Renal cortical epithelial cell (primary cell): ENCODE measurements around the gene CCN5. TPM values are rescaled to one million over a fixed set of nuclear protein-coding genes. Genes with fewer than 3 reads are reported as not detected.
"Not testable (repeated sequence)": the region's sequence is repeated elsewhere in the genome, so short reads cannot be mapped to it uniquely, and the experiment has no call there.

Source experiments
- DNase-seq: peaks from one replicate; pipeline ENCODE4 v3.0.0-alpha.2; 2011; ENCODE audit warnings: low read depth
- total RNA-seq: library from RNA; depleted of rRNA; stranded (reverse); fragments of >200 nt; gene quantifications from 2 replicates; pipeline ENCODE4 v1.2.3, GENCODE V29; 2014

The CCN5 gene
- total RNA-seq, 1 donor from 2014 or later, result 0.10 TPM

DNA sequence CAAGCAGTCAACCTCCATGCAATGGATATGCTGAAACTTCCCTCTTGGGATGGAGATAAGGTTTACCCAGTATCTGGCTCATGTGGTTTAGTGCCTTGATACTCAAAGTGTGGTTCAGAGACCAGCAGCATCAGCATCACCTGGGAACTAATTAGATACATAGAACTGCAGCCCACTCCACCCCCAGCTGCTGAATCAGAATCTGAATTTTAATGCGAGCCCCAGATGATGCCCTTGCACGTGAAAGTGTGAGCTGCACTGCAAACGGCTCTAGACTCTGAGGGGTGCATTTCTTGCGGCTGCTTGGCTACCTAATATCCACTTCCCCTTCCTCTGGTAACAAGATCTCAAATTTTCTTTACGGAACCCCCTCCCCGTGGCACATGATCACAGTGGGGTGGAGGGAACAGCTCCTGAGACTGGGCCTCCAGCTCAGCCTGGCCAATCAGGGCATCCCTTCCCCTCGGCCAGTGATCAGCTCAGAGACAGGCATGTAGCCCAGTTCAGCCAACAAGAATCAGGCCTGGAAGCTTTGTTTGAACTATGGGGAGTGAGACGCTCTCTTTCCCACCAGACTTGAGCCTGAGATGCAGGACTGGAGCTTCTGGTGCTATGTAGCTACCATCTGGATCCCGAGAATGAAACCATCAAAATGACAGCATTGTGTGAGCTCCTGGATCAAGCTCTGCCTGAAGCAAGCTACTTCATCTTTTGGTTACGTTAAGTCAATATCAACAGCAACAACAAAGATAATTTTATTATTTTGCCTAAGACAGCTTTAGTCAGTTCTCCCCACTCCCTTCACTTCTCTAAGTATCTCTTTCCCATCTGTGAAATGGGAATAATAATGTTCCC is 43.3 kb downstream of the CCN5 start:
- no peak for DNase-seq

- no peak for DNase-seq
These were observed 44.4 kb downstream of the CCN5 start for GRCh38 chr20:44759595-44759994.

- no peak for DNase-seq
These were observed 46.3 kb downstream of the CCN5 start for GRCh38 chr20:44761423-44761822.

GRCh38 chr20:44762466-44763140 is 47.4 kb downstream of the CCN5 start:
- no peak for DNase-seq

GRCh38 chr20:44763798-44764197 is 48.6 kb downstream of the CCN5 start:
- not testable (repeated sequence) for DNase-seq

GRCh38 chr20:44765091-44765490 is 49.9 kb downstream of the CCN5 start:
- DNase-seq, result no peak

DNA sequence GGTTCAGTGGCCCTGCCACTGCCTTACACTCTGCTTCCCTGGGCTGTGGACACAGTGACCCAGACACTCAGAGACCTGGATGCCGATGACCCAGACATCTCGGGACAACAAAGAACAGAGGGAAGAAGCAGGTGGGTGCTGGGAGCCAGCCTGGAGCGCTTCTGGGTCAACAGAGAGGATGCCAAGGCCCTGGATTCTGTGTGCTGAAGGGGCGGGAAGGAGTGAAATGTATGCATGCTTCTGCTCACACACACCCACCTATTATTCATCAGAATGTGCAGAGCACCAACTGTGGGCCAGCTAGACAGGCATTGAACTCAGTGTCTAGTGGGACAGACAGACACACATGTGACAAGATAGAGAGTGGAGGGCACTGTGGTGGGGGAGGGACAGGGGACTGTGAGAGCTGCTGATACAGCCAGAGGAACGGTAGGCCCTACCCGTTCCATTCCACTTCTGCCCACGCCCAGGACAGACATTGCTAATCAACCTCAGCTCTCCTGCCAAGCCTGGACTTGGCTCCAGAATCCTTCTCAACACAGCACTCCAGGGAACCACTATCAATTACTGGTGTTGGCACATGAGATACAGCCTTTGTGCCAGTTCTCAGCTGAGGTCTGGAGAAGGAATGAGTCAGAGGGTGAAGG is 50.7 kb downstream of the CCN5 start:
- DNase-seq, result peak; percentile 49

GRCh38 chr20:44768256-44768655 is 53.1 kb downstream of the CCN5 start:
- no peak for DNase-seq

GRCh38 chr20:44768854-44769480 is 53.8 kb downstream of the CCN5 start:
- no peak for DNase-seq

- DNase-seq, result no peak
These were observed 54.3 kb downstream of the CCN5 start for GRCh38 chr20:44769481-44769863.

GRCh38 chr20:44770484-44771171 is 55.5 kb downstream of the CCN5 start:
- DNase-seq, result no peak

- no peak for DNase-seq
These were observed 56.0 kb downstream of the CCN5 start for GRCh38 chr20:44771172-44771535.

DNA sequence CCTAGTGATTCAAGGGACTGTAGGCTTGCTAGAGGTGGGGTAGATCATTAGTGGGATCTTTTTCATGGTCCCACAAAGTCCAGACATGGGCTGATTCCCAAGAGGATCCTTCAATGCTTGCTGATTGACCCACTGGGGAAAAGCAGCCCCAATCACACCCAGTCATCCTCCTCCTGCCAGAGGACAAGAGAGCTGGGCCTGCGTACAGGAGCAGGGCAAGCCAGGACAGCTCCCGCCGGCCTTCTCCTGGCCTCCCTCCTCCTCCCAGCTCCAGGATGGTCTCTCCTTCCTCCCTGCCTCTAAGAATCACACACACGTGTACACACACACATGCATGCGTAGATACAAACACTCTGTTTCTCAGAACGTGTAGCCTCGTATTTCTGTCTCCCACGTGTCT is 57.5 kb downstream of the CCN5 start:
- DNase-seq, result no peak

GRCh38 chr20:44773070-44773829 is 58.1 kb downstream of the CCN5 start:
- DNase-seq, result no peak

DNA sequence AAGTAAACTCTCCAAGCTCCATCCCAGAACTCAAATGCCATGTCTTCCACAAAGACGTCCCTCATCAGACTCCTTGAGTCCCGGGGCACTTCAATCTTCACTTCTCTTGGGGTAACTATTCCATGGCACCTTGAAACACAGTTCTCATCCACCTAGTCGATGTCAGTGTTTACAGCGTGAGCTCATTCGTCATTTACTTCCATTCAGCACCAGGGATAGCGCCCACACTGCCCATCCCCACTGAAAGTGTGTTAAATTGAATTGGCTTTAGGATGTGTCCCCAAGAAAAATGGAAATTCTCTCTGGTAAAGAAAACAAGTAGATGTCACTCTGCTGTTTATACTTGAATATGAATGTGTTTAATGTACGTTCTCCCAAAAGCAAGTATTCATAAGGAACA is 61.8 kb downstream of the CCN5 start:
- DNase-seq, result peak; percentile 17

Other genes starting within 250 kb of the CCN5 start
- 11.5 and 19.0 TPM in 2 replicates for gene TTPAL, start 239.5 kb upstream of the CCN5 start, total RNA-seq
- 87.8 and 93.4 TPM in 2 replicates for gene SERINC3, start 193.3 kb upstream of the CCN5 start, total RNA-seq
- 29.0 and 34.4 TPM in 2 replicates for gene PKIG, start 132.8 kb upstream of the CCN5 start, total RNA-seq
- gene ADA, start 63.7 kb upstream of the CCN5 start, total RNA-seq, result 5.9 and 10.0 TPM in 2 replicates
- gene KCNK15, start 30.5 kb downstream of the CCN5 start, total RNA-seq, result 2.1 and 4.6 TPM in 2 replicates
- gene RIMS4, start 95.2 kb downstream of the CCN5 start, total RNA-seq, result 0.05 TPM in 1 of 2 replicates, not detected in the other
- gene YWHAB, start 170.3 kb downstream of the CCN5 start, total RNA-seq, result 151 and 278 TPM in 2 replicates
- 3.8 and 18.3 TPM in 2 replicates for gene PABPC1L, start 194.7 kb downstream of the CCN5 start, total RNA-seq
- 24.8 and 27.4 TPM in 2 replicates for gene TOMM34, start 245.0 kb downstream of the CCN5 start, total RNA-seq